Fibroblast of mammary gland (primary cell): ENCODE results near the gene ALAS1.

Source experiments
- DNase-seq: peaks from one replicate; pipeline ENCODE4 v3.0.0-alpha.2; 2010; ENCODE audit warnings: low read depth
- H3K4me3 ChIP-seq: 2 replicates; pipeline ENCODE4 v1.5.1; 2011; ENCODE audit warnings: low read depth, mild to moderate bottlenecking, low read length, moderate library complexity; ENCODE audit not compliant: control insufficient read depth
- CTCF ChIP-seq: conservative IDR thresholded peaks from 2 replicates; pipeline ENCODE4 v1.5.1; 2011; ENCODE audit warnings: low read depth, low read length, inconsistent platforms; ENCODE audit not compliant: control insufficient read depth, insufficient read depth

Gene ALAS1

GRCh38 chr3:52245322-52246263 is 47.6 kb downstream of the ALAS1 start, which contains the start of gene PPM1M:
PPM1M (plus strand) TSS chr3:52245759; CDS start chr3:52245825, 66 bp downstream.
- TF ChIP-seq CTCF: no peak
- peak within 1 kb of the TSS; percentile 52 for H3K4me3 ChIP-seq
- peak; percentile 21 for DNase-seq

GRCh38 chr3:52246264-52246620 is 48.3 kb downstream of the ALAS1 start:
- DNase-seq: no peak
- TF ChIP-seq CTCF: no peak

GRCh38 chr3:52246728-52247408 is 48.9 kb downstream of the ALAS1 start:
- TF ChIP-seq CTCF: no peak
- no peak for DNase-seq
- H3K4me3 ChIP-seq: peak overlapping the region; percentile 3

More at GRCh38 chr3:52246264-52246620, 48.3 kb downstream of the ALAS1 start:
- H3K4me3 ChIP-seq: peak overlapping the region; percentile 52

GRCh38 chr3:52247409-52248164 is 49.6 kb downstream of the ALAS1 start:
- H3K4me3 ChIP-seq: no peak overlapping the region
- TF ChIP-seq CTCF: no peak

GRCh38 chr3:52248165-52248541 is 50.2 kb downstream of the ALAS1 start:
- DNase-seq: no peak
- H3K4me3 ChIP-seq: no peak overlapping the region
- no peak for TF ChIP-seq CTCF

More at GRCh38 chr3:52247409-52248164, 49.6 kb downstream of the ALAS1 start:
- DNase-seq: no peak

- TF ChIP-seq CTCF: no peak
- DNase-seq: no peak
Observed at GRCh38 chr3:52248816-52249547, 51.0 kb downstream of the ALAS1 start.

More at GRCh38 chr3:52248816-52249547, 51.0 kb downstream of the ALAS1 start:
- H3K4me3 ChIP-seq: no peak overlapping the region
